SK-N-MC (cell line): ENCODE measurements around the gene SLC10A7.
"Not testable (repeated sequence)": the region's sequence is repeated elsewhere in the genome, so short reads cannot be mapped to it uniquely, and the experiment has no call there.

Source experiments
- DNase-seq: peaks from one replicate; pipeline ENCODE4 v3.0.0-alpha.2; 2011; ENCODE audit warnings: low read depth, low spot score
- H3K27ac ChIP-seq: fragments of 200-600 bp; sonication (generic); 2 replicates; pipeline ENCODE4 v1.5.1; 2016; ENCODE audit warnings: mixed run types
- H3K36me3 ChIP-seq: fragments of 200-600 bp; sonication (generic); 2 replicates; pipeline ENCODE4 v1.6.1; 2017; ENCODE audit warnings: antibody characterized with exemption, low read length, mixed read lengths; ENCODE audit not compliant: insufficient read depth
- H3K4me3 ChIP-seq: fragments of 200-600 bp; sonication (generic); 2 replicates; pipeline ENCODE4 v1.5.1; 2016
- H3K9ac ChIP-seq: fragments of 200-600 bp; sonication (generic); 2 replicates; pipeline ENCODE4 v1.8.0; 2017; ENCODE audit warnings: mixed run types, mixed read lengths; ENCODE audit not compliant: insufficient read length
- H3K9me3 ChIP-seq: fragments of 200-600 bp; sonication (generic); 2 replicates; pipeline ENCODE4 v1.6.1; 2017; ENCODE audit warnings: low read depth, mild to moderate bottlenecking, antibody characterized with exemption, low read length, moderate library complexity, mixed read lengths
- EZH2 ChIP-seq: fragments of 200-600 bp; sonication (generic); IDR thresholded peaks from one replicate; pipeline ENCODE4 v1.6.1; 2017; ENCODE audit warnings: antibody characterized with exemption
- FOXP2 ChIP-seq: optimal IDR thresholded peaks from 2 replicates; pipeline ENCODE3; 2011; ENCODE audit warnings: mild to moderate bottlenecking, moderate library complexity; ENCODE audit not compliant: insufficient read depth; ENCODE audit errors: extremely low read length, control extremely low read depth
- POLR2AphosphoS5 ChIP-seq: IDR thresholded peaks from 2 replicates; pipeline ENCODE4 v1.6.1; 2012; ENCODE audit warnings: mild to moderate bottlenecking, low read depth, low read length, borderline replicate concordance

The SLC10A7 gene

GRCh38 chr4:146381263-146381872, 140.4 kb downstream of the SLC10A7 start:
- H3K27ac ChIP-seq, result no peak overlapping the region
- TF ChIP-seq EZH2 (no peak), FOXP2 (no peak), POLR2AphosphoS5 (no peak)
- H3K9me3 ChIP-seq, result no peaks in the 10 kb centered on the region
- DNase-seq, result no peak
- H3K4me3 ChIP-seq, result no peak overlapping the region
- H3K9ac ChIP-seq, result no peak overlapping the region
- H3K36me3 ChIP-seq, result no peaks in the 10 kb centered on the region

GRCh38 chr4:146379744-146380143, 142.0 kb downstream of the SLC10A7 start:
- no peak overlapping the region for H3K9ac ChIP-seq
- H3K36me3 ChIP-seq, result no peaks in the 10 kb centered on the region
- no peak overlapping the region for H3K4me3 ChIP-seq
- TF ChIP-seq POLR2AphosphoS5 (no peak), EZH2 (no peak), FOXP2 (no peak)
- no peak for DNase-seq
- no peak overlapping the region for H3K27ac ChIP-seq
- H3K9me3 ChIP-seq, result no peaks in the 10 kb centered on the region

- H3K36me3 ChIP-seq, result no peaks in the 10 kb centered on the region
Measured at GRCh38 chr4:146371812-146372211, 149.9 kb downstream of the SLC10A7 start.

GRCh38 chr4:146370841-146371240, 150.9 kb downstream of the SLC10A7 start:
- H3K9me3 ChIP-seq, result no peaks in the 10 kb centered on the region
- H3K36me3 ChIP-seq, result no peaks in the 10 kb centered on the region
- no peak overlapping the region for H3K9ac ChIP-seq
- DNase-seq, result no peak
- no peak overlapping the region for H3K4me3 ChIP-seq
- 0 out of 2 replicates have a peak overlapping the region, but pooled peaks have one; percentile 3 for H3K27ac ChIP-seq
- TF ChIP-seq FOXP2 (no peak), EZH2 (no peak)

More at GRCh38 chr4:146371812-146372211, 149.9 kb downstream of the SLC10A7 start:
- Histone ChIP-seq H3K4me3 (no peak overlapping the region), H3K9me3 (no peaks in the 10 kb centered on the region), H3K9ac (no peak overlapping the region), H3K27ac (no peak overlapping the region)
- DNase-seq, result peak; percentile 5
- TF ChIP-seq POLR2AphosphoS5, result no peak
- TF ChIP-seq FOXP2, result no peak
- TF ChIP-seq EZH2, result no peak

GRCh38 chr4:146369446-146369845, 152.3 kb downstream of the SLC10A7 start:
- no peak for DNase-seq

GRCh38 chr4:146368209-146368608, 153.5 kb downstream of the SLC10A7 start:
- Histone ChIP-seq H3K4me3 (peak overlapping the region; percentile 30), H3K9me3 (no peaks in the 10 kb centered on the region), H3K36me3 (no peaks in the 10 kb centered on the region), H3K9ac (no peak overlapping the region), H3K27ac (peak overlapping the region; percentile 48; the same call in 1 of the 2 replicates)
- no peak for DNase-seq
- TF ChIP-seq FOXP2 (no peak), POLR2AphosphoS5 (peak; percentile 38; the same call in 1 of the 2 replicates), EZH2 (no peak)

More at GRCh38 chr4:146369446-146369845, 152.3 kb downstream of the SLC10A7 start:
- no peak overlapping the region for H3K27ac ChIP-seq
- no peak overlapping the region for H3K9ac ChIP-seq
- H3K36me3 ChIP-seq, result no peaks in the 10 kb centered on the region
- TF ChIP-seq POLR2AphosphoS5 (no peak), EZH2 (no peak), FOXP2 (no peak)
- no peak overlapping the region for H3K4me3 ChIP-seq
- no peaks in the 10 kb centered on the region for H3K9me3 ChIP-seq

- H3K9me3 ChIP-seq, result no peaks in the 10 kb centered on the region
Measured at GRCh38 chr4:146367347-146367746, 154.4 kb downstream of the SLC10A7 start.

GRCh38 chr4:146359771-146360170, 162.0 kb downstream of the SLC10A7 start:
- no peak for DNase-seq
- no peak for TF ChIP-seq POLR2AphosphoS5
- no peak for TF ChIP-seq EZH2
- TF ChIP-seq FOXP2, result no peak
- H3K36me3 ChIP-seq, result 0 out of 2 replicates have a peak, but pooled peaks cover 3% of the 10 kb centered on the region
- H3K9me3 ChIP-seq, result no peaks in the 10 kb centered on the region
- H3K9ac ChIP-seq, result no peak overlapping the region
- H3K27ac ChIP-seq, result no peak overlapping the region
- H3K4me3 ChIP-seq, result no peak overlapping the region

More at GRCh38 chr4:146367347-146367746, 154.4 kb downstream of the SLC10A7 start:
- TF ChIP-seq EZH2, result no peak
- TF ChIP-seq POLR2AphosphoS5, result no peak
- no peak for TF ChIP-seq FOXP2
- H3K27ac ChIP-seq, result no peak overlapping the region
- H3K9ac ChIP-seq, result no peak overlapping the region
- H3K4me3 ChIP-seq, result no peak overlapping the region
- H3K36me3 ChIP-seq, result 0 out of 2 replicates have a peak, but pooled peaks cover 3% of the 10 kb centered on the region
- DNase-seq, result no peak

- H3K9ac ChIP-seq, H3K36me3 ChIP-seq, H3K4me3 ChIP-seq, H3K27ac ChIP-seq, H3K9me3 ChIP-seq, DNase-seq: not testable (repeated sequence)
Measured at GRCh38 chr4:146350114-146350513, 171.6 kb downstream of the SLC10A7 start.
